Mesenchymal stem cell (in vitro differentiated cells and primary cell): Measurements from ENCODE around the gene SH2D2A.

Source experiments
- DNase-seq: peaks from one replicate; pipeline ENCODE4 v3.0.0-alpha.2; 2013
- H2AFZ ChIP-seq: one replicate; pipeline ENCODE4 v1.6.1; 2013; ENCODE audit warnings: low read depth, mild to moderate bottlenecking, control low read depth, inconsistent platforms, low read length, moderate library complexity
- H2AK5ac ChIP-seq: 2 replicates; pipeline ENCODE4 v1.6.1; 2013; ENCODE audit warnings: low read length, moderate library complexity, mild to moderate bottlenecking, inconsistent platforms; ENCODE audit not compliant: severe bottlenecking
- H2BK120ac ChIP-seq: one replicate; pipeline ENCODE4 v1.6.1; 2013; ENCODE audit warnings: low read depth, mild to moderate bottlenecking, inconsistent platforms, low read length, moderate library complexity
- H2BK12ac ChIP-seq, 2 experiments: one replicate each; pipeline ENCODE4 v1.6.1; 2013; ENCODE audit warnings: inconsistent platforms in 2 of 2, low read length in 2 of 2, mild to moderate bottlenecking in 2 of 2, moderate library complexity in 2 of 2, control low read depth in 1 of 2
- H2BK15ac ChIP-seq: one replicate; pipeline ENCODE4 v1.6.1; 2013; ENCODE audit warnings: mild to moderate bottlenecking, low read depth, inconsistent platforms; ENCODE audit not compliant: poor library complexity, severe bottlenecking
- H2BK5ac ChIP-seq: 2 replicates; pipeline ENCODE4 v1.6.1; 2013; ENCODE audit warnings: low read depth, mild to moderate bottlenecking, low read length, control low read depth, inconsistent platforms; ENCODE audit not compliant: poor library complexity, severe bottlenecking
- H3K14ac ChIP-seq, 2 experiments: one replicate each; pipeline ENCODE4 v1.6.1; 2013; ENCODE audit warnings: inconsistent platforms in 2 of 2, low read length in 2 of 2, control low read depth in 1 of 2, mild to moderate bottlenecking in 1 of 2, moderate library complexity in 1 of 2
- H3K18ac ChIP-seq, 2 experiments: one replicate each; pipeline ENCODE4 v1.6.1; 2013; ENCODE audit warnings: inconsistent platforms in 2 of 2, low read length in 2 of 2, control low read depth in 1 of 2, low read depth in 1 of 2, mild to moderate bottlenecking in 1 of 2
- H3K23ac ChIP-seq, 2 experiments: one replicate each; pipeline ENCODE4 v1.6.1; 2013; ENCODE audit warnings: inconsistent platforms in 2 of 2, low read length in 2 of 2, mild to moderate bottlenecking in 2 of 2, moderate library complexity in 2 of 2, control low read depth in 1 of 2
- H3K27ac ChIP-seq: 2 replicates; pipeline ENCODE4 v1.5.1; 2013; ENCODE audit warnings: mild to moderate bottlenecking, moderate library complexity, low read length, control low read depth, inconsistent platforms; ENCODE audit not compliant: poor library complexity, severe bottlenecking
- H3K27me3 ChIP-seq, 2 experiments: 2 replicates each; pipeline versions ENCODE4 v1.6.1 to v1.7.0; 2013; ENCODE audit warnings: low read length in 2 of 2, mild to moderate bottlenecking in 2 of 2, moderate library complexity in 2 of 2, control low read depth in 1 of 2, inconsistent platforms in 1 of 2; ENCODE audit not compliant: control insufficient read depth in 1 of 2, insufficient read depth in 1 of 2
- H3K36me3 ChIP-seq, 2 experiments: 2 replicates each; pipeline versions ENCODE4 v1.6.1 to v1.7.0; 2013; ENCODE audit warnings: low read length in 2 of 2, control low read depth in 1 of 2, inconsistent platforms in 1 of 2, low read depth in 1 of 2, mild to moderate bottlenecking in 1 of 2; ENCODE audit not compliant: insufficient read depth in 2 of 2, control insufficient read depth in 1 of 2
- H3K4ac ChIP-seq, 2 experiments: one replicate each; pipeline ENCODE4 v1.6.1; 2013; ENCODE audit warnings: inconsistent platforms in 2 of 2, low read length in 2 of 2, mild to moderate bottlenecking in 2 of 2, moderate library complexity in 2 of 2, control low read depth in 1 of 2, low read depth in 1 of 2
- H3K4me1 ChIP-seq: 2 replicates; pipeline ENCODE4 v1.6.1; 2013; ENCODE audit warnings: low read depth, low read length, control low read depth; ENCODE audit not compliant: control insufficient read depth, insufficient read depth
- H3K4me2 ChIP-seq: 2 replicates; pipeline ENCODE4 v1.6.1; 2013; ENCODE audit warnings: low read length, mild to moderate bottlenecking, inconsistent platforms; ENCODE audit not compliant: poor library complexity, severe bottlenecking
- H3K4me3 ChIP-seq, 2 experiments: 2 replicates each; pipeline versions ENCODE4 v1.5.1 to v1.7.0; 2013; ENCODE audit warnings: low read length in 2 of 2, mild to moderate bottlenecking in 2 of 2, control low read depth in 1 of 2, low read depth in 1 of 2; ENCODE audit not compliant: insufficient read depth in 1 of 2
- H3K79me1 ChIP-seq: replicated peaks from 2 replicates; pipeline ENCODE4 v1.6.1; 2013; ENCODE audit warnings: mild to moderate bottlenecking, control low read depth, low read length, inconsistent platforms; ENCODE audit not compliant: poor library complexity, severe bottlenecking
- H3K9ac ChIP-seq: 2 replicates; pipeline ENCODE4 v1.7.0; 2013; ENCODE audit warnings: mild to moderate bottlenecking, low read length, moderate library complexity
- H3K9me3 ChIP-seq: 2 replicates; pipeline ENCODE4 v1.7.0; 2013; ENCODE audit warnings: mild to moderate bottlenecking, low read length; ENCODE audit not compliant: control insufficient read depth
- H4K8ac ChIP-seq: one replicate; pipeline ENCODE4 v1.6.1; 2013; ENCODE audit warnings: inconsistent platforms, mild to moderate bottlenecking, low read length, moderate library complexity
- H4K91ac ChIP-seq: one replicate; pipeline ENCODE4 v1.6.1; 2013; ENCODE audit warnings: mild to moderate bottlenecking, low read length, inconsistent platforms
- WGBS: methylation state at CpG from one replicate; pipeline ENCODE4 v1.1.7; 2013; ENCODE audit warnings: mixed read lengths; 5-methylcytosine and 5-hydroxymethylcytosine counted together

Gene SH2D2A

GRCh38 chr1:156805766-156806511, 10.7 kb downstream of the SH2D2A start:
- Histone ChIP-seq H3K36me3 (peaks cover 2 to 16% of the 10 kb centered on the region in 2 experiments), H3K14ac (no peak overlapping the region), H3K27ac (no peak overlapping the region), H2BK12ac (no peak overlapping the region), H3K18ac (peak overlapping the region in 1 of 2 experiments; percentile 61), H3K4me2 (no peak overlapping the region), H2BK5ac (no peak overlapping the region), H2AFZ (no peak overlapping the region), H3K4me3 (no peak overlapping the region), H3K9me3 (no peaks in the 10 kb centered on the region), H2BK120ac (no peak overlapping the region), H3K4ac (no peak overlapping the region), H3K9ac (no peak overlapping the region), H3K23ac (no peak overlapping the region), H4K91ac (no peak overlapping the region), H4K8ac (no peak overlapping the region), H2AK5ac (no peak overlapping the region), H3K4me1 (peaks cover 20% of the 10 kb centered on the region), H3K79me1 (peaks cover 3% of the 10 kb centered on the region), H2BK15ac (no peak overlapping the region), H3K27me3 (peaks cover 3% of the 10 kb centered on the region in 2 experiments)
- 80% methylated on average over 3 of the region's 3 CpGs for WGBS
- DNase-seq: peak; percentile 83

GRCh38 chr1:156804572-156805243, 11.9 kb downstream of the SH2D2A start:
- no peak overlapping the region for H4K8ac ChIP-seq
- DNase-seq: peak; percentile 56
- H2BK5ac ChIP-seq: no peak overlapping the region
- H4K91ac ChIP-seq: no peak overlapping the region
- peaks cover 20% of the 10 kb centered on the region for H3K4me1 ChIP-seq
- no peaks in the 10 kb centered on the region for H3K9me3 ChIP-seq
- H3K36me3 ChIP-seq: peaks cover 15 to 22% of the 10 kb centered on the region in 2 experiments
- 69% methylated on average over 6 of the region's 6 CpGs for WGBS
- H2BK15ac ChIP-seq: no peak overlapping the region
- no peak overlapping the region for H3K27ac ChIP-seq
- H3K23ac ChIP-seq: no peak overlapping the region
- H2BK12ac ChIP-seq: no peak overlapping the region
- H3K4me2 ChIP-seq: no peak overlapping the region
- H3K4me3 ChIP-seq: no peak overlapping the region
- peak overlapping the region in 1 of 2 experiments; percentile 13 for H3K18ac ChIP-seq
- H3K14ac ChIP-seq: no peak overlapping the region
- peak overlapping the region; percentile 50 for H2AK5ac ChIP-seq
- H2BK120ac ChIP-seq: no peak overlapping the region
- no peak overlapping the region for H3K9ac ChIP-seq
- peaks cover 8% of the 10 kb centered on the region for H3K79me1 ChIP-seq
- H3K4ac ChIP-seq: no peak overlapping the region
- no peak overlapping the region for H2AFZ ChIP-seq
- no peaks in the 10 kb centered on the region for H3K27me3 ChIP-seq

- Histone ChIP-seq H2BK5ac (no peak overlapping the region), H3K14ac (no peak overlapping the region), H4K8ac (no peak overlapping the region), H3K4me2 (no peak overlapping the region), H3K4me1 (peaks cover 20% of the 10 kb centered on the region), H3K27me3 (no peaks in the 10 kb centered on the region), H3K27ac (no peak overlapping the region), H2BK15ac (no peak overlapping the region), H3K4ac (no peak overlapping the region), H3K79me1 (peaks cover 10% of the 10 kb centered on the region), H3K9ac (no peak overlapping the region), H3K18ac (no peak overlapping the region), H3K4me3 (no peak overlapping the region), H4K91ac (no peak overlapping the region), H2AK5ac (no peak overlapping the region), H2AFZ (no peak overlapping the region), H2BK12ac (no peak overlapping the region), H3K23ac (no peak overlapping the region), H3K9me3 (no peaks in the 10 kb centered on the region), H3K36me3 (peaks cover 21 to 22% of the 10 kb centered on the region in 2 experiments), H2BK120ac (no peak overlapping the region)
- DNase-seq: no peak
- WGBS: 68% methylated on average over 3 of the region's 3 CpGs
Observed at GRCh38 chr1:156804026-156804425, 12.6 kb downstream of the SH2D2A start.

GRCh38 chr1:156803086-156803851, 13.4 kb downstream of the SH2D2A start:
- no peak overlapping the region for H2BK120ac ChIP-seq
- no peak overlapping the region for H3K27ac ChIP-seq
- H2AK5ac ChIP-seq: no peak overlapping the region
- no peak overlapping the region for H3K14ac ChIP-seq
- no peak overlapping the region for H3K18ac ChIP-seq
- H3K4ac ChIP-seq: no peak overlapping the region
- peaks cover 19% of the 10 kb centered on the region for H3K4me1 ChIP-seq
- H4K8ac ChIP-seq: no peak overlapping the region
- H3K36me3 ChIP-seq: peaks cover 19 to 27% of the 10 kb centered on the region in 2 experiments
- no peak overlapping the region for H3K23ac ChIP-seq
- no peak overlapping the region for H2BK12ac ChIP-seq
- WGBS: 95% methylated on average over 13 of the region's 13 CpGs
- no peak for DNase-seq
- H3K4me3 ChIP-seq: no peak overlapping the region
- no peak overlapping the region for H2BK5ac ChIP-seq
- H2BK15ac ChIP-seq: no peak overlapping the region
- H3K9ac ChIP-seq: no peak overlapping the region
- no peak overlapping the region for H4K91ac ChIP-seq
- no peak overlapping the region for H2AFZ ChIP-seq
- no peaks in the 10 kb centered on the region for H3K27me3 ChIP-seq
- H3K4me2 ChIP-seq: no peak overlapping the region
- no peaks in the 10 kb centered on the region for H3K9me3 ChIP-seq
- peaks cover 10% of the 10 kb centered on the region for H3K79me1 ChIP-seq
